Effector CD8-positive, alpha-beta T cell (primary cell): ENCODE data around the gene THEM5.

ENCODE experiments used
- DNase-seq: peaks from one replicate; lab custom pipeline; 2025; lab: John Stamatoyannopoulos, UW

Gene THEM5

DNA sequence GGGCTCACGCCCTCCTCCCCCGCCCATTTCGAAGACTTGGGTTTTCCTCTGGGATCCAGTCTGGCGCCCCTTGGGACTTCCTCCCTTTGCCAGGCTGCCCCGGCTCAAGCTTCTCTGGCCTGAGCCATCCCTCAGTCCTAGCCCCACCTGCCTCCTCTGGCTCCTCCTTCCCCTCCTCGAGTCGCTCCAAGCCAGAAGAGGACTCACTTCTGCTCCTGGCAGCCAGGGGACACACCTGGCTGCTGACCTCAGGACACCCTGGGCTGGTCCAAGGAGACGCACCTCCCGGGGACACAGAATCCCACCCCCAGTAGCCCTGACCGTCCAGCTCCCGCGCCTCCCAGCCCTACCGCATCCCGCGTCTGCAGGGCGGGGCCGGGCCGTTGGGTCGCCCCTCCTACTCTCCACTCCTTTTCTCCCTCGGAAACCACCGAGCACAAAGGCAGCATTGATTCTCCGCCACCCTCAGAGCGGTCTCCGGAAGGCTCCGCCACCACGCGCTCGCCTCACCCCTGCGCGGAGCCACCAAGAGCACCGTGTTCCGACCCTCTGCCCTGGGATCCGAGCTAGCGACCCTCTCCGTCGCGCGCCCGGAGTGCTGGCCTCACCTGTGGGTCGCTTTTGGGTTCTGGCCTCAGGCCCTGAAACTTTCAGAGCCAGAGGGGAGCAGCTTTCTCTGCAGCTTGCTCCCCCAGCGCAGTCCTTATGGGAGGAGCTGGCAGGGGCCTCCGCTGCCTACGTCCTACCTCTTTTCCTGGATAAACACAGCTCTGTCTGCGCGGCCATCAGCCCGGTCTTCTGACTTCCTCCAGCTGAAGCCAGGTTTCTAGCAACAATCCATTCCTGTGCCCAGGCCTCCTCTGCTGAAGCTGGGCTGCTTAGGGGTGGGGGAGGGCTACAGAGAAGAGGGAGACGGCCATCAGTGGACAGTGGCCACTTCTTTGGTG is 13.8 kb downstream of the THEM5 start, which contains the start of gene C2CD4D:
Gene C2CD4D (minus strand): TSS at position 364 of the 947 bp plus-strand sequence. CDS start 831 bp downstream, outside the sequence.
- DNase-seq, result peak; percentile 37

DNA sequence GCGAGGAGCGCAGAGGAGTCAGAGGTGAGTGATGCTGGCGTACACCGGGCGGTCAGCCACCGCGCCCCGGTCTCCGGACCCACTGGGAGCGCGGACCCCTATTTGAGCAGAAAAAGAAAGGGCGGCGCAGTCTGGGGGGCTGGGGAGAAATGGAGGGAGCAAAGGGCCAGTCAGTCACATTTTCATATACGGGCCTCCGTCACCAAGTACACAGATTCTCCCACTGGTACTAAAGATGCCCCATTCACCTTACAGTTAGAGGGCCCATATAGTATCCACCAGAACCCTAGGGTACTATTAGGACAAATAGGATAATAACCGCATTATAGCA is 14.5 kb downstream of the THEM5 start:
- no peak for DNase-seq

DNA sequence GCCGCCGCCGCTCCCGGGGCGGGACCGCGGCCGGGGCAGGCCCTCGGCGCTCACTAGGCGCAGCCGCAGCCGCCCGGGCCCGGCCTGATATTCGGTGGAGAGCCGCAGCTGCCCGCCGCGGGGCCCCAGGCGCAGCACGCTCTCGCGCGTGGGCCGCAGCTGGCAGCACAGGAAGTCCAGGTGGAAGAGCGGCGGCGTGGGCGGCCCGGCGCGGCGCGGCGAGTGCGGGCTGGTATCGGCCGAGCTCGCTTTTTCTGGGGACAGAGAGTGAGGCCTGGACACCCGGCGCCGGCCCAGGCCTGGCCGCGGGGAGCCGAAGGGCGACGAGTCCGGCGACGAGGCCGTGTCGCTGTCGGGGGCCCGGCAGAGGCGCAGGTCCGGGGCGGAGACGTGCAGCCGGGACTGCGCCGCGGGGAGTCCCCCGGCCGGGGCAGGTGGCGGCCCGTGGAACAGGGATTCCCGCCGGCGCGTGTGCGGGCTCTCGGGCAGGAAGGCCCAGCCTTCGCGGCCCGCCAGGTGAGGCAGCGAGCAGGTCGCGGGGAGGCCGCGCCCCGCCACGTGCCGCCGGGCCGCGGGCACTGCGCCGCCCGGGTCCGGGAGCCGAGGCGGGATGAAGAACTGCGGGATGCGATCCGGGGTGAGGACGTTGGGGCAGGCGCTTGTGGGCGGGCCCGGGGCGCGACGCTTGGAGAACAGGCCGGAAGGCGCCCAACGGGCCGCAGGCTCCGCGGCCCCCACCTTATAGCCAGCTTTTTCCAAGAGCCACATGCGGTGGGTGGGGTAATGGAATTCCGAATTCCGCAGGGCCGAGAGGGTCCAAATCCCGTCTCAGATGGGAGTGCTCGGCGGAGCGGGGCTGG is 15.1 kb downstream of the THEM5 start:
- no peak for DNase-seq

DNA sequence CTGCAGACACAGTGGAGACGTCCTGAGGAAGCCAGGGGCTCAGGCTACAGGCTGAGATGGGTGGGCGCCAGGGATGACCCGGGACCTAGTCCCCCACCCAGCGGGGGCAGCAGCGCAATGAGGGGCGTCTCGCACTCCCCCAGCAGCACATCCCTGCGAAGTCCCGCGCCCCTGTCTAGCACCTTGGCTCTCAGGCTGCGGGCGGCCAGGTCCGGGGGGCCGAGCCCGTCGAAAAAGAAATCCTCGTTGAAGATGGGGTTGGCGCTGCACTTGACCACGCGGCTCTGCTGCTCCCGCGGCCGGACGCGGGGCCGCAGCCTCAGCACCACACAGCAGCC is 15.7 kb downstream of the THEM5 start:
- DNase-seq, result no peak

DNA sequence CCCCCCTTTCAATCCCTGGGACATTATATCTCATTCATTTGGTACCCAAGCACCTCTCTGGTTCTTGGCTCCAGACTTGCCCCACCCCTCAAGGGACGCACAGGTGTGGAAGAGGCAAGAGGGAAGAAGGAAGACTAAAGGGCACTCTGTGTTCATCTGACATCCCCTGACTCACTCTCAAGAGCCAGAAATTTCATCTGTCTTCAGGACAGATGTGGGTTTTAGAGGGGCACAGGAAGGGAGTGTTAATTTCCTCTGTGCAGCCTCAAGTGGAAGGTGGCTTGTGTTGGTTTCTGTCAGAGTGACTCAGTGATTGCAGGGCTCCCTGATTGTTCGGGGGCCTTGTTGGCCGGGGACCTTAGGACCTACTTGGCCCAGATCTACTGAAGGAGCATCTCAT is 16.3 kb downstream of the THEM5 start:
- no peak for DNase-seq

DNA sequence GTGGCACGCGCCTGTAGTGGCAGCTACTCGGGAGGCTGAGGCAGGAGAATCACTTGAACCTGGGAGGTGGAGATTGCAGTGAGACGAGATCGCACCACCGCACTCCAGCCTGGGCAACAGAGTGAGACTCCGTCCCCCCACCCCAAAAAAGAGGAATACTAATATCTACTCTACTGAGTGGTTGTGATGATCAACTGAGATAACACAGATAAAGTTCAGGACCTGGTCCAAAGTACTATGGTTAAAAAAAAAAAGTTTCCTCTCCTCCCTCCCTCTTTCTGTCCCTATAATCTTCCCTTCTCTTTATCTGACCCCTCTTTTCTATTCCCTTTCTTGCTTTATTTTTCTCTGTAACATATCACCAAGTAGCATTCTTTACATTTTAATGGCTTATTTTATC is 17.9 kb downstream of the THEM5 start:
- DNase-seq, result no peak

DNA sequence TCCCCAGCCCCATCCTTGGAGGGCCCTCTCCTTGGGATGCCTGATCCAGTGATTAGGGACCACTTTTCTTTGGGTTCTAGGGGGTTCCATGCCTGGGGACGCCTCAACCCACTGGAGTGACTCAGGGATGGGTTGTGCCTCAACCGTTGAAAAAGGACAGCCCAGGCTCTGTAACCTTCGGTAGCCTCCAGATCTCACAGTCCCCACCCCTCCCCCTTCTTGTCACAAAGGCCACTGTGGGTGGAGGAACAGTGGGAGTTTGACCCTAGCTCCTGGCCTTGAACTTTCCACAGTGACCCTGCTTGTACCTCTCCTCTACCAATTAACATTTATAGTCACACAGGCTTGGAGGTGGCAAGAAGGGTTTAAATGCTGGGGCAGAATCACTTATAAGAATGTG is 19.3 kb downstream of the THEM5 start:
- no peak for DNase-seq

DNA sequence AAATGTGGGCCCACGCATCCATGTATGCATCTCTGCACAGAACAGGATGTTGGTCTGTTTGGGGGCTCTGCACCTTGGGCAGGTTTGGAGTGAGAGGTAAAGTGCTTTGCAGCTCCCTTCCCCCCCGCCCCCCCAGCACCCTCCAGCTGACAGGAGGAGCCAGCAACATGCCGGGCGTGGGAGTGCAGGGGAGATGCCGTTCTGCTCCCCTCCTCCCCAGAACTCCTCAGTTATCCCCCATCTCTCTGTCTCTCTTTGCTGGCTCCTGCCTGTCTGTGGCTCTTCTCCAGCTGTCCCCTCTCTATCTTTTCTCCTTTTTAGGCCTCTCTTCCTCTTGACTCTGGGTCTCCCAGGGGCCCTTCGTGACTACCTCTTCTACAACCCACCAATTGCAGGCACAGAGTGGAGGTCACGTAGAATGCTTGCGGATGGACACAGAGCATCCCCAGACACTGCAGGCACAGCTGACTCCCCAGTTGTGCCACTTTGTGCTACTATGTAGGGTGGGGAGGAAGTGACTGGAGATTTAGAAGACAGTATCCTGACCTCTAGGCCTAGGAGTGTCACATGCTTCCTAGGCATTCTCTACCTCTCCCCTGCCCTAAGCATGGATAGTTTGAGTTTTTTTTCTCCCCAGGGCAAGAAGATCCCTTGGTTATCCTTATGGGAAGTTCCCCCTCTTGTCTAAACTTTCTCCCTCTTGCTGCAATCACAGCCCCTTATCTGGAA is 20.2 kb downstream of the THEM5 start:
- DNase-seq, result no peak

DNA sequence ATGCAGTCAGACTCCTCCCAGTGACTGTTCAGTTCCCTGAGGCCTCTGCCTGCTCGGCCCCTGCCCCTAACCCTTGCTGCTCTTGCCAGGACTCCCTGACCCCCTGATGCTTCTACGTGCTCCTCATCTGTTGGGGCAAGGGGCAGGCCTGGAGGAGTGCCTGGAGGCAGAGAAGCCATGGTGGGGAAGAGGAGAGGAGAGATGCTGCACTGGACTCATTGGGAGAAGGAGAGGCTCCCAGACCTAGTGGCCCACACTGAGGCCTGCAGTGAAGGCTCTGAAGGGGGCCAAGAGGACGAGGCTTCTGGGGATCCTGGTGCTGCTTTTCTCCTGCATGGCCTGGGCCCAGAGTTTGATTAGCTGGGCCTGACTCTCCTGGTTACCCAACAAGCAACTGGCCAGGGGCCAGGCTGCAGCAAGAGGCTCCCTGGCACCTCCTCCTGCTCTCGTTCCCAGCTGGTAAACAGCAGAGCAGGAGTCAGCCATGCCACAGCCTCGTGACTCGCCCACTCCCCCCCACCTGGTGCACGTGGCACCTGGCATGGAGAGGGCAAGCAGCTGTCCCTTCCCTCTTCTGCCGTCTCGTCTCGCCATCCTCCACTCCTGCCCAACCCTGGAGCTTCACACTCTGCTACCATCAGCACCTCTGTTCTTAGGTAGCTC is 21.1 kb downstream of the THEM5 start:
- DNase-seq, result no peak

DNA sequence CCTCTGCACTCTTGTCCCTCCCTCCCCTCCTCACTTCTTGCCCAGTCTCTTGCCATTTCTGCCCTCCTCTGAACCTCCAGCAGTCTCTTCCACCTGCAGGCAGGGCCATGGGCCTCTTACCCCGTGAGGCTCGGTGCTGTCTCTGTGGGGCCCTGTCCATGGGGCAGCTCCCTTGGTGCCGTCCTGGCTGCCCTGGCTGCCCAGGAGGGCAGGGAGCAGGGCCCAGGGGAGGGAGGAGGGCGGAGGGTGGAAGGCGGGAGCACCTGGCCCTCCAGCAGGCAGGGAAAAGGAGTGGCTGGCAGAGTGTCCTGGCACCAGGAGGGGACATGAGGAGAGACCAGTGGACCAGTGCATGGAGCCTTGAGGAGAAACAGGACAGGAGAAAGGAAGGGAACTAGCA is 21.9 kb downstream of the THEM5 start, which contains the start of gene RORC:
Gene RORC (minus strand): TSS at position 198 of the 400 bp plus-strand sequence. CDS start 38 bp downstream, at position 160.
- no peak for DNase-seq

DNA sequence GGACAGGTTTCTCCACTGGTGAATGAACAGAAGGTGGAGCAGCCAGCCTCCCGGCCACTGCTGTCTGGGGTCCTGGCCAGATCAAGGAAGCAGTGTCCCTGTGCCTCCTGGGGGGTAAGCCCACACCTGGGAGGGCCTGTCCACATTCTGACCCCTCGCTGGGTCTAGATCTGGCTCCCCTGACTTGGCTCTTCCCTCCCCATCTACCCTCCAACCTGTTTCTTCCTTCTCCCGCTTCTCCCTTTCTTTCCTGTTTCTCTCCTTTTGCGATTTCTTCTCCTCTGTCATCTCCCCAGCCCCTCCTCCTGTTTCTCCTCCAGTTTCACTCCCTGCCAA is 22.3 kb downstream of the THEM5 start:
- DNase-seq, result no peak

DNA sequence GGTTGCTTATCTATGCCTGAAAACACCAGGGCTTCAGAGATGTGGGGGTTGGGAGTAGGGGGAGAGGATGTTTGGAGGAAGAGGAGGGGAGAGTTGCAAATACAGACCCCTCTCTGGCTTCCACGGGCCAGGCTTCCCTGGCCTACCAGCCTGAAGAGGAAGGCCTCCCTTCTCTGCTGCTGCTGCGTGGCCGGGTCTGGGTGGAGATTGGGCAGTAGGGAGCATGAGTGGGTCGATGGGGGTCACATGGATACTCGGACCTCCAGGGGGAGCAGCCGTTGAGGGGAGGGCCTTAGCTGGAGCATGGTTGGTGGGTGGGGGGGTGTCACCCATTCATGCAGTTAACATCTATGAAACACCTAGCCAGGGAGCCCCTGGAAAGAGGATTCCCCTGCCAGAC is 23.5 kb downstream of the THEM5 start:
- DNase-seq, result no peak

DNA sequence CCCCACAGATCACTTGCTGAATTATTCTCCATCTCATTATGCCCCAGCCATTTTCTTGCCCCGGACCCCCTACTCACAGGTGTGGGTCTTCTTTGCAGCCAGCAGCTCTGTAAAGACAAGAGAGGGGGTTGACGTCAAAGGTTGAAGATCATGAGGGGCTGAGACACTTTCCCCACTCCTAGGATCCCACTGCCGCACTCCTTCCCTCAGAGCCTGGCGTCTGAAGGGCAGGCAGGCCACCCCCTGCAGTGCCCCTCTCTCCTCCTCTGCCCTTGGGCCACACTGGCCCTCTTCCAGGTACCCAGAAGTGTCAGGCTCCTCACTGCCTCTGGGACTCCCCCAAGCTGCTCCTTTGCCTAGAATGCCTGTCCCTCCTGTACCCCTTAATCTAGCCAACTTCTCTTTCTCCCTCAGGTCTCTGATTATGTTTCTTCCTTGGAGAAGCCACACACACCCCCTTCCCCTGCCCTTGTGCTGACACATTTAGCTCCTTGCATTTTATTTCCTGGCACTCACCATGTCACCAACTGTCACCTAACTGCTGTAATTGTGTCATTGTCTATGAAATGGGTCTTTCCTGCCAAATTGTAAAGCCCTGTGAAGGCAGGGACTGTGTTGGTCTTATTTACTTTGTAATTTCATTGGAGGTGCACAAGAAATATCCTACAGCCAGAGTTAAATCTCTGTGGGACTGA is 24.0 kb downstream of the THEM5 start:
- DNase-seq, result no peak

DNA sequence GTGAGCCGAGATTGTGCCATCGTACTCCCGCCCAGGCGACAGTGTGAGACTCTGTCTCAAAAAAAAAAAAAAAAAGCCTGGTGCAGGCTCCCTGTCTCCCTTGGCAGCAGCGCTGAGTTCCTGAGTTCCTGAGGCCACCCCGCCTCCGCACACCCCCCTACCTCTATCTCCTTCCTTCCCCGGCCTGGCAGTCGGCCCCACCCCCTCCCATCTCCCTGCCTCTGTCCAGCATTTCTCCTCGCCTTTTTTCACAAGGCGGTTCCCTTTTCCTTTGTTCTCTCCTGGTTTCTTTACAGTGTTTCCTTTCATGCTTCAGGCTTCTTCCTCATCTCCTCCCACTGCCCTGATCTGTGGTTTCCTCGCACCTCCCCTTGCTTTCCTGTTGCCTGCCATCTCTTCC is 24.6 kb downstream of the THEM5 start:
- DNase-seq, result no peak

DNA sequence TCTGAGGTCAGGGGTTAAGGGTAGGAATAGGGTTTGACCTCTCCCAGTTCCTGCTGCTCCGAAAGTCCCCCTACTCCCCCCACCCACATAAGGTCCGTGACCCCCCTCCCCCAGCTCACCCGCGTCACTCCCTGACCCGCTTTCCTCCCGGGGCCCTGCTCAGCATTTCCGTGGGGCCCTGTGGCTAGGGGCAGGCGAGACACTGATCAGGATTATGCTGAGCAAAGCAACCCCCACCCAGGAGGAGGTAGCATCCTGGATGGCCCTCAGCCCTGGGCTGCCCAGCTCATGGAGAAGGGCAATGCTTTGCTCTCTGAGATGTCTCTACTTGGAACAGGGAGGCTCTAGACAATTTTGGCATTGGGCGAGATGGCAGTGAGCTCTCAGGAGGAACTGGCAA is 25.7 kb downstream of the THEM5 start:
- DNase-seq, result no peak

DNA sequence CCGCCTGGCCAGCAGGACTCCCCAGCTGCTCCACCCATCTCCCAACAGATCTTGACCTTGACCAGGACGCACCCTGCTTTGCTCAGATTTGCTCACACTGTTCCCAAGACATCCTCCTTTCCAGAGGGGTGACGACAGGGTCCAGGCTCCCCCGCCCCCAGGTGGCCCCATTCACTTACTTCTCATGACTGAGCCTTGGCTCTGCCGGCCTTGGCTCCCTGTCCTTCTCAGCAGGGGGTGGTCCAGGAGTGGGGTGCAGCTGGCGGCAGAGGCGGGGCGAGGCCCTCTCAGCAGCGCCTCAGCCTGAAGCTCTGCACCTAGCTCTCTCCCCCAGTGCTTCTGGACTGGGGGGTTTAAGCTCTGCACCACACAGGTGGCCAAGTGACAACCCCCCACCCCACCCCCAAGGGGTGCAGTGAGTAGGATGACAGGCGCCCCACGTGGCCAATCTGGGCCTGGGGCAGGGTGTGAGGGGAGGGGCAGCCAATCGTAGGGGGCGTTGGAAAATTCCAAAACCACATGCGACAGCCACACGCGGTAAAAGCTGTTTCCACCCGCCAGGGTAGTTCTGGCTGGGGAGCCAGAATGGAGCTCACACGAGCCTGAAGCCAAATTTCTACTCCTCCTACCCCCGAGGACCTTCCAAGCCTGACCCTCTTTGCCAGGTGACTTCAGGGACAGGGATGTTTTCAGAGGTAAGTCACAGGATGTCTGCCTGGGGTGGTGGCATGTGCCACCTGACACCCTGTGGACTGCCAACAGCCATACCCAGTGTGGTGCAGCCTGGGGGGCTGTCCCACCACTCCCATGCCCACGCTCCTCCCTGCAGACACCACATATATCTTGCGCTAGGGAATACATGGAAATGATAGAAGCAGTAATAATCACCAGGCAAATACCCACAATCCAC is 27.5 kb downstream of the THEM5 start:
- DNase-seq, result no peak

DNA sequence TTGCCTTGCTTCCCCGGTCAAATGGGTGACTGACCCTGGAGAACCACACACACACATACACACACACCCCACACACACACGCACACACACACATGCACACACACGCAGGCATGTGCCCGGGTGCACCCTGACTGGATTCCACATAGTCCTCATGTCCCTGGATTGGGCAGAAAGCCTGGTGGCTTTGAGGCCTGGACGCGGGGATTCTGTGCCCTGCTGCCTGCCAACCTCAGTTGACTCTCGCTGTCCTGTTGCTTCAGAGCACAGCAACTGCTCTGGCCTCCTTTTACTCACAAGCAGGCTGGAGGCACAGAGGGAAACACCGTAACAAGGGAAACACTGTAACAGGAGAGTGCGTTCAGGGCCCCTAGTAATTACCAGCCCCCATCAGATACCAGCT is 28.3 kb downstream of the THEM5 start:
- DNase-seq, result no peak

DNA sequence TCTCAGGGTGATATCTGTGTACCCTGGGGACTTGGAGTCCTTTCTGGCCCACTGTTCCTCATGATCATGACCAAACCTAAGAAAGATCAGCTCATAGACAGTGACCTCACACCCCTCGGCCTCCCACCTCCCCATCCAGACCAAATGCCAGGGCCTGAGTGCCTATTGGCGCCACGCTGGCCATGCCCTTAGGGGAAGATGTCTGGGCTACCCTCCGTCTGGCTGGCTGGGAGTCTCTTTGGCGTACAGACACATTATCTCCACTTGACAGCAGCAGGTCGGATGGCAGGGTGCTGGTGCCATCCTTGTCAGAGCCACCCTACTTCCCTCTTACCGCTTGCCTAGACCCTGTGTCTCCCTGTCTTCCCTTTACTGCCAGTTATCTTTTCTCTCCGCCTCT is 30.3 kb downstream of the THEM5 start:
- DNase-seq, result no peak

DNA sequence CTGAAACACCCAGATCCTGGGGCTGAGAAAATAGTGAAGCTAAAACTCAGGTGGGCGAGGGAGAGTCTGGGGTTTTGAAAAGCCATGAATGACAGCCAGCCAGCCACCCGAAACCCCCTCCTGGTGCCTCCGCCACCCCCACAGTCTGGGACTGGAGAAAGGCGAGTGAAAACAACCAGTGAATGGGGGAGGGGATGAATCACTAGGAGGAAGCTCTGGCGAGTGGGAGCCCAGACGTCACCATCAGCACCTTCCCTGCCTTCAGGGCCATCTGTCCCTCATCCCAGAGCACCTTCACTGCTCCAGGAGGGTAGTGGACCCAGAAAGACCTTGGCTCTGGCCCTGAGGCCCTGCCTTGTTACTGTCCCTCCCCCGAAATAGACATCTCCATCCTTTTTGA is 31.1 kb downstream of the THEM5 start:
- DNase-seq, result no peak

DNA sequence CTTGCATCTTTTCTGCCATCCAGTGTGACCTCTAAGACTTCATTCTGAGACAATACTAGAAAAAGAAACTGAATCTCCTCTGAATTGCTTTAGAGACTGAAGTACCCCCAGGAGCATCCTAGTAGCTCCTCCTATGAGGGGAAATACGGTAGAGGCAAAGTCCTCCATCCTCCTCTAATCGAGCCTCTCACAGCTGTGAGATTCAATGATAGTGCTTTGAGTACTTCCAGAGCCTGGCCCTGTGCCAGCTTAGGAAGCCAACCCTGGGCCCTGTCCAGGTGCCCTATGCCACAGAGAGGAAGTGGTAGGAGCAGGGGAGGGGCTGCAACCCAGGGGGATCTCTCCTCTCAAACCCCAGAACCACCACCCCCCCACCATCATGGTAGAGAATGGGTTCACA is 32.6 kb downstream of the THEM5 start:
- DNase-seq, result no peak
